Ectodermal cell (in vitro differentiated cells): Measurements from ENCODE around the gene AS3MT.

Experiments
- H3K27ac ChIP-seq: 2 replicates; pipeline ENCODE4 v1.7.0; 2013; ENCODE audit warnings: mild to moderate bottlenecking, low read depth, low read length; ENCODE audit not compliant: insufficient read depth, poor library complexity, severe bottlenecking
- H3K27me3 ChIP-seq: 2 replicates; pipeline ENCODE4 v1.7.0; 2013; ENCODE audit warnings: mild to moderate bottlenecking, low read length; ENCODE audit not compliant: insufficient read depth, control insufficient read depth, poor library complexity, severe bottlenecking
- H3K36me3 ChIP-seq: one replicate; pipeline ENCODE4 v1.7.0; 2013; ENCODE audit warnings: low read length; ENCODE audit not compliant: control insufficient read depth, insufficient read depth
- H3K4me1 ChIP-seq: one replicate; pipeline ENCODE4 v1.7.0; 2013; ENCODE audit warnings: low read length; ENCODE audit not compliant: control insufficient read depth, insufficient read depth
- H3K4me3 ChIP-seq: 2 replicates; pipeline ENCODE4 v1.7.0; 2013; ENCODE audit warnings: low read depth, low read length, control low read depth; ENCODE audit not compliant: insufficient read depth
- H3K9me3 ChIP-seq: 2 replicates; pipeline ENCODE4 v1.7.0; 2013; ENCODE audit warnings: mild to moderate bottlenecking, low read length, moderate library complexity; ENCODE audit not compliant: control insufficient read depth
- WGBS, 2 experiments: methylation state at CpG; one replicate each; pipeline ENCODE4 v1.1.7; 2013; ENCODE audit warnings: missing lambda C conversion rate in 2 of 2; 5-methylcytosine and 5-hydroxymethylcytosine counted together

The AS3MT gene

GRCh38 chr10:102880256-102880655, 11.0 kb downstream of the AS3MT start:
- H3K9me3 ChIP-seq = no peaks in the 10 kb centered on the region
- H3K27me3 ChIP-seq = no peaks in the 10 kb centered on the region
- 100% methylated on average over 2 of the region's 2 CpGs for WGBS, 2 experiments
- no peak overlapping the region for H3K27ac ChIP-seq
- H3K36me3 ChIP-seq = peaks cover 4% of the 10 kb centered on the region
- no peak overlapping the region for H3K4me3 ChIP-seq
- no peaks in the 10 kb centered on the region for H3K4me1 ChIP-seq

GRCh38 chr10:102888048-102888447, 18.8 kb downstream of the AS3MT start:
- Histone ChIP-seq H3K27me3 (no peaks in the 10 kb centered on the region), H3K27ac (no peak overlapping the region), H3K36me3 (peaks cover 4% of the 10 kb centered on the region), H3K4me3 (no peak overlapping the region), H3K4me1 (no peaks in the 10 kb centered on the region), H3K9me3 (no peaks in the 10 kb centered on the region)
- WGBS, 2 experiments = no CpG with 5 or more reads among the region's 1 CpG

- Histone ChIP-seq H3K4me3 (no peak overlapping the region), H3K27ac (no peak overlapping the region), H3K9me3 (no peaks in the 10 kb centered on the region), H3K36me3 (peaks cover 10% of the 10 kb centered on the region), H3K27me3 (no peaks in the 10 kb centered on the region), H3K4me1 (no peaks in the 10 kb centered on the region)
- 90 to 92% methylated on average over 3 to 4 of the region's 4 CpGs for WGBS, 2 experiments
Measured at GRCh38 chr10:102894466-102895213, 25.4 kb downstream of the AS3MT start.

- no peak overlapping the region for H3K27ac ChIP-seq
- 95% methylated on average over 3 of the region's 3 CpGs; no CpG with 5 or more reads in 1 of the 2 experiments for WGBS, 2 experiments
- H3K4me1 ChIP-seq = no peaks in the 10 kb centered on the region
- H3K9me3 ChIP-seq = no peaks in the 10 kb centered on the region
- no peaks in the 10 kb centered on the region for H3K27me3 ChIP-seq
- H3K4me3 ChIP-seq = no peak overlapping the region
- no peaks in the 10 kb centered on the region for H3K36me3 ChIP-seq
Measured at GRCh38 chr10:102900006-102900405, 30.7 kb downstream of the AS3MT start.

GRCh38 chr10:102904346-102904745, 35.1 kb downstream of the AS3MT start:
- Histone ChIP-seq H3K27ac (no peak overlapping the region), H3K4me1 (no peaks in the 10 kb centered on the region), H3K9me3 (no peaks in the 10 kb centered on the region), H3K36me3 (no peaks in the 10 kb centered on the region), H3K4me3 (no peak overlapping the region), H3K27me3 (no peaks in the 10 kb centered on the region)

GRCh38 chr10:102906507-102906906, 37.2 kb downstream of the AS3MT start:
- 95 to 96% methylated on average over 2 to 4 of the region's 4 CpGs for WGBS, 2 experiments
- no peak overlapping the region for H3K27ac ChIP-seq

GRCh38 chr10:102914781-102915180, 45.5 kb downstream of the AS3MT start:
- Histone ChIP-seq H3K4me1 (no peaks in the 10 kb centered on the region), H3K27ac (no peak overlapping the region), H3K27me3 (peaks cover 18% of the 10 kb centered on the region), H3K9me3 (no peaks in the 10 kb centered on the region), H3K36me3 (no peaks in the 10 kb centered on the region), H3K4me3 (no peak overlapping the region)
- WGBS, 2 experiments = 80 to 94% methylated on average over 1 of the region's 1 CpG

More at GRCh38 chr10:102906507-102906906, 37.2 kb downstream of the AS3MT start:
- no peak overlapping the region for H3K4me3 ChIP-seq
- no peaks in the 10 kb centered on the region for H3K27me3 ChIP-seq
- no peaks in the 10 kb centered on the region for H3K9me3 ChIP-seq
- H3K36me3 ChIP-seq = no peaks in the 10 kb centered on the region
- H3K4me1 ChIP-seq = no peaks in the 10 kb centered on the region

GRCh38 chr10:102916173-102916572, 46.9 kb downstream of the AS3MT start:
- Histone ChIP-seq H3K9me3 (no peaks in the 10 kb centered on the region), H3K27ac (no peak overlapping the region), H3K27me3 (peaks cover 21% of the 10 kb centered on the region), H3K4me3 (no peak overlapping the region), H3K4me1 (no peaks in the 10 kb centered on the region), H3K36me3 (no peaks in the 10 kb centered on the region)
- 88 to 89% methylated on average over 7 of the region's 7 CpGs for WGBS, 2 experiments

GRCh38 chr10:102917314-102917961, 48.2 kb downstream of the AS3MT start:
- H3K4me1 ChIP-seq = no peaks in the 10 kb centered on the region
- no peaks in the 10 kb centered on the region for H3K36me3 ChIP-seq
- WGBS, 2 experiments = 0 to 1% methylated on average over 45 of the region's 45 CpGs
- peaks cover 21% of the 10 kb centered on the region for H3K27me3 ChIP-seq
- peak overlapping the region; percentile 89 for H3K27ac ChIP-seq
- H3K4me3 ChIP-seq = peak overlapping the region; percentile 83
- H3K9me3 ChIP-seq = no peaks in the 10 kb centered on the region

GRCh38 chr10:102917962-102918816, 48.9 kb downstream of the AS3MT start, which contains the start of gene CNNM2:
TSS of gene CNNM2 (plus strand) at chr10:102918294. CDS start at chr10:102918481, 187 bp downstream.
- H3K9me3 ChIP-seq = no peaks in the 10 kb centered on the region
- peak within 1 kb of the TSS; percentile 90 for H3K27ac ChIP-seq
- 0% methylated on average over 80 of the region's 80 CpGs for WGBS, 2 experiments
- peaks cover 21% of the 10 kb centered on the region for H3K27me3 ChIP-seq
- H3K4me1 ChIP-seq = no peaks in the 10 kb centered on the region
- no peaks in the 10 kb centered on the region for H3K36me3 ChIP-seq
- peak within 1 kb of the TSS; percentile 83 for H3K4me3 ChIP-seq
